ENCODE measurements around the gene CPVL.

GRCh38 chr7:29130096-29130495, 16.2 kb downstream of the CPVL start:
- TF ChIP-seq POLR2A (IDR thresholded peaks at IDR 0.05) (no peak), CTCF (IDR thresholded peaks at IDR 0.05) (no peak), POLR2AphosphoS5 (IDR thresholded peaks at IDR 0.05) (no peak)

Measured in breast epithelium (tissue), 3 donors.